WTC11 (cell line): ENCODE measurements around the gene GRK1. TPM values are rescaled to one million over a fixed set of nuclear protein-coding genes. Genes with fewer than 3 reads are reported as not detected.

Experiments used
- ATAC-seq: fragments of 200-7000 bp; cut with Tn5 transposase; 2 replicates; pipeline ENCODE4 v1.10.0; 2021; ENCODE audit warnings: mild to moderate bottlenecking, moderate library complexity
- CTCF ChIA-PET: fragments of 300-600 bp; sonication (Branson Sonifier 250); formaldehyde crosslinking; loops from one replicate; lab custom pipeline; 2021; ENCODE audit warnings: antibody characterized with exemption; lab: Charles Lee
- POLR2A ChIA-PET: fragments of 350-600 bp; sonication (Branson Sonifier 250); formaldehyde crosslinking; loops from one replicate; lab custom pipeline; 2021; ENCODE audit warnings: antibody characterized with exemption; lab: Charles Lee
- DNase-seq: peaks from one replicate; pipeline ENCODE4 v3.0.0; 2021; ENCODE audit warnings: low spot score
- H3K27ac Mint-ChIP-seq: 2 replicates; pipeline ENCODE4 v1.8.0; 2021; ENCODE audit warnings: mixed read lengths
- H3K27me3 Mint-ChIP-seq: 2 replicates; pipeline ENCODE4 v1.8.0; 2021; ENCODE audit warnings: low read depth, mild to moderate bottlenecking, moderate library complexity, mixed read lengths
- H3K36me3 Mint-ChIP-seq: 2 replicates; pipeline ENCODE4 v1.8.0; 2021; ENCODE audit warnings: mixed read lengths
- H3K4me1 Mint-ChIP-seq: 2 replicates; pipeline ENCODE4 v1.8.0; 2022; ENCODE audit warnings: mixed read lengths
- H3K4me3 Mint-ChIP-seq: 2 replicates; pipeline ENCODE4 v1.8.0; 2021; ENCODE audit warnings: mild to moderate bottlenecking, moderate library complexity, mixed read lengths
- H3K9me3 Mint-ChIP-seq: 2 replicates; pipeline ENCODE4 v1.8.0; 2021; ENCODE audit warnings: mixed read lengths
- ATF1 ChIP-seq: sonication (generic); formaldehyde crosslinking; IDR thresholded peaks from 2 replicates; pipeline ENCODE4 v1.8.1; 2023; ENCODE audit warnings: mild to moderate bottlenecking, moderate library complexity, missing genetic modification reagents
- CREB1 ChIP-seq: sonication (generic); formaldehyde crosslinking; IDR thresholded peaks from 2 replicates; pipeline ENCODE4 v1.8.0; 2023; ENCODE audit warnings: mild to moderate bottlenecking, missing genetic modification reagents
- CREM ChIP-seq: sonication (generic); formaldehyde crosslinking; IDR thresholded peaks from 2 replicates; pipeline ENCODE4 v1.8.1; 2022; ENCODE audit warnings: mild to moderate bottlenecking, missing genetic modification reagents, moderate library complexity
- EMX1 ChIP-seq: fragments of 250-450 bp; sonication (Bioruptor Pico); IDR thresholded peaks from 2 replicates; pipeline ENCODE4 v1.8.0; 2021; ENCODE audit warnings: mild to moderate bottlenecking
- FOXK1 ChIP-seq: sonication (generic); formaldehyde crosslinking; IDR thresholded peaks from 2 replicates; pipeline ENCODE4 v1.8.0; 2022; ENCODE audit warnings: mild to moderate bottlenecking, moderate library complexity, missing genetic modification reagents
- JAZF1 ChIP-seq: fragments of 250-450 bp; sonication (Bioruptor Pico); IDR thresholded peaks from 2 replicates; pipeline ENCODE4 v1.9.0; 2021; ENCODE audit warnings: moderate library complexity, mild to moderate bottlenecking, inconsistent platforms
- NFE2L1 ChIP-seq: sonication (generic); formaldehyde crosslinking; IDR thresholded peaks from 2 replicates; pipeline ENCODE4 v1.8.1; 2023; ENCODE audit warnings: missing genetic modification reagents
- NFYB ChIP-seq: sonication (generic); formaldehyde crosslinking; conservative IDR thresholded peaks from 2 replicates; pipeline ENCODE4 v1.8.0; 2022; ENCODE audit warnings: low read depth, missing genetic modification reagents
- NR1H2 ChIP-seq: sonication (generic); formaldehyde crosslinking; IDR thresholded peaks from 2 replicates; pipeline ENCODE4 v1.9.0; 2021; ENCODE audit warnings: mild to moderate bottlenecking, moderate library complexity, missing genetic modification reagents
- RORB ChIP-seq: fragments of 250-450 bp; sonication (Bioruptor Pico); IDR thresholded peaks from 2 replicates; pipeline ENCODE4 v1.9.0; 2021; ENCODE audit warnings: mild to moderate bottlenecking
- SMAD4 ChIP-seq: sonication (generic); formaldehyde crosslinking; IDR thresholded peaks from 2 replicates; pipeline ENCODE4 v1.8.0; 2022; ENCODE audit warnings: mild to moderate bottlenecking, missing genetic modification reagents
- SOX15 ChIP-seq: fragments of 250-450 bp; sonication (Bioruptor Pico); IDR thresholded peaks from 2 replicates; pipeline ENCODE4 v1.9.0; 2021; ENCODE audit warnings: mild to moderate bottlenecking
- TEAD1 ChIP-seq: sonication (generic); formaldehyde crosslinking; IDR thresholded peaks from 2 replicates; pipeline ENCODE4 v1.8.0; 2022; ENCODE audit warnings: mild to moderate bottlenecking, missing genetic modification reagents
- ZNF263 ChIP-seq: sonication (generic); formaldehyde crosslinking; IDR thresholded peaks from 2 replicates; pipeline ENCODE4 v1.8.1; 2022; ENCODE audit warnings: low read depth, mild to moderate bottlenecking, moderate library complexity, missing genetic modification reagents
- ZNF396 ChIP-seq: fragments of 250-450 bp; sonication (Bioruptor Pico); IDR thresholded peaks from 2 replicates; pipeline ENCODE4 v1.8.0; 2021; ENCODE audit warnings: mild to moderate bottlenecking, moderate library complexity, borderline replicate concordance
- total RNA-seq: library from RNA; stranded (reverse); gene quantifications from 3 replicates; pipeline ENCODE4 v1.2.3, GENCODE V29; 2021
- TF ChIP-seq, protein P1 (sequence below): sonication (generic); formaldehyde crosslinking; IDR thresholded peaks from 2 replicates; pipeline ENCODE4 v1.8.0; 2023; ENCODE audit warnings: missing genetic modification reagents
- TF ChIP-seq, protein P2 (sequence below): sonication (generic); formaldehyde crosslinking; IDR thresholded peaks from 2 replicates; pipeline ENCODE4 v1.8.1; 2023; ENCODE audit warnings: mild to moderate bottlenecking, moderate library complexity, missing genetic modification reagents
- TF ChIP-seq, protein P3 (sequence below): fragments of 250-450 bp; sonication (Bioruptor Pico); IDR thresholded peaks from 2 replicates; pipeline ENCODE4 v1.9.0; 2021; ENCODE audit warnings: mild to moderate bottlenecking
- TF ChIP-seq, protein P4 (sequence below): fragments of 250-450 bp; sonication (Bioruptor Pico); IDR thresholded peaks from 2 replicates; pipeline ENCODE4 v1.9.0; 2021; ENCODE audit warnings: moderate library complexity, mild to moderate bottlenecking, inconsistent platforms, borderline replicate concordance
- TF ChIP-seq, protein P5 (sequence below): fragments of 250-450 bp; sonication (Bioruptor Pico); IDR thresholded peaks from 2 replicates; pipeline ENCODE4 v2.1.2; 2022; ENCODE audit warnings: mild to moderate bottlenecking, moderate library complexity

Gene GRK1
- total RNA-seq, 1 experiment from 2014 or later = 0.17 TPM

DNA sequence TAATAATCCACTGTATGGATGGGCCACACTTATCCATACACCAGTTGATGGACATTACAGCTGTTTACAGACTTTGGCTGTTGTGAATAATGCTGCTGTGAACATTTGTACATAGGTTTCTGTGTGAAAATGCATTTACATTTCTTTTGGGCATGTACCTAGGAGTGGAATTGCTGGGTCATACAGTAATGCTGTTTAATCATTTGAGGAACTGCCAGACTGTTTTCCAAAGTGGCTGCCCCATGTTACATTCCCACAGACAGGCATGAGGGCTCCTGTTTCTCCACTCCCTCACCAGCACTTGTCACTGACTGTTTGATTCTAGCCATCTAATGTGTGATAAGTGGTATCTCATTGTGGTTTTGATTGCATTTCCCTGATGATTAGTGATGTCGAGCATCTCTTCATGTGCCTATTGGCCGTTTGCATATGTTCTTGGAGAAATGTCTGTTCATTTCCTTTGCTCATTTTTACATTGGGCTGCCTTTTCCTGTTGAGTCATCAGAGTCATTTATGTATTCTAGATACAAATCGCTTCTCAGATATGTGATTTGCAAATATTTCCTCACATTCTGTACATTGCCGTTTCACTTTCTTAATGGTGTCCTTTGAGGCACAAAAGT is 104.8 kb downstream of the GRK1 start:
- Mint-ChIP-seq H3K27ac (no peak overlapping the region), H3K4me3 (no peak overlapping the region), H3K9me3 (peaks cover 10% of the 10 kb centered on the region), H3K27me3 (no peaks in the 10 kb centered on the region), H3K4me1 (no peaks in the 10 kb centered on the region), H3K36me3 (no peaks in the 10 kb centered on the region; the same call in 1 of the 2 replicates)
- ATAC-seq (no peak), DNase-seq (no peak)
- CTCF ChIA-PET = no interaction called here
- POLR2A ChIA-PET = no interaction called here
- TF ChIP-seq NR1H2 (no peak), ZNF396 (CRISPR knock-in tag) (no peak), NFE2L1 (CRISPR knock-in tag) (no peak), ZNF263 (CRISPR knock-in tag) (no peak), CREM (CRISPR knock-in tag) (no peak), TEAD1 (CRISPR knock-in tag) (no peak), NFYB (CRISPR knock-in tag) (no peak), RORB (no peak), FOXK1 (CRISPR knock-in tag) (no peak), CREB1 (CRISPR knock-in tag) (no peak), ATF1 (CRISPR knock-in tag) (no peak), SMAD4 (CRISPR knock-in tag) (no peak), SOX15 (no peak), EMX1 (no peak), JAZF1 (CRISPR knock-in tag) (no peak)
- TF ChIP-seq, protein P1, sequence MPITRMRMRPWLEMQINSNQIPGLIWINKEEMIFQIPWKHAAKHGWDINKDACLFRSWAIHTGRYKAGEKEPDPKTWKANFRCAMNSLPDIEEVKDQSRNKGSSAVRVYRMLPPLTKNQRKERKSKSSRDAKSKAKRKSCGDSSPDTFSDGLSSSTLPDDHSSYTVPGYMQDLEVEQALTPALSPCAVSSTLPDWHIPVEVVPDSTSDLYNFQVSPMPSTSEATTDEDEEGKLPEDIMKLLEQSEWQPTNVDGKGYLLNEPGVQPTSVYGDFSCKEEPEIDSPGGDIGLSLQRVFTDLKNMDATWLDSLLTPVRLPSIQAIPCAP (CRISPR knock-in tag) = no peak
- TF ChIP-seq, protein P2, sequence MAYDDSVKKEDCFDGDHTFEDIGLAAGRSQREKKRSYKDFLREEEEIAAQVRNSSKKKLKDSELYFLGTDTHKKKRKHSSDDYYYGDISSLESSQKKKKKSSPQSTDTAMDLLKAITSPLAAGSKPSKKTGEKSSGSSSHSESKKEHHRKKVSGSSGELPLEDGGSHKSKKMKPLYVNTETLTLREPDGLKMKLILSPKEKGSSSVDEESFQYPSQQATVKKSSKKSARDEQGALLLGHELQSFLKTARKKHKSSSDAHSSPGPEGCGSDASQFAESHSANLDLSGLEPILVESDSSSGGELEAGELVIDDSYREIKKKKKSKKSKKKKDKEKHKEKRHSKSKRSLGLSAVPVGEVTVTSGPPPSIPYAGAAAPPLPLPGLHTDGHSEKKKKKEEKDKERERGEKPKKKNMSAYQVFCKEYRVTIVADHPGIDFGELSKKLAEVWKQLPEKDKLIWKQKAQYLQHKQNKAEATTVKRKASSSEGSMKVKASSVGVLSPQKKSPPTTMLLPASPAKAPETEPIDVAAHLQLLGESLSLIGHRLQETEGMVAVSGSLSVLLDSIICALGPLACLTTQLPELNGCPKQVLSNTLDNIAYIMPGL (CRISPR knock-in tag) = no peak
- TF ChIP-seq, protein P3, sequence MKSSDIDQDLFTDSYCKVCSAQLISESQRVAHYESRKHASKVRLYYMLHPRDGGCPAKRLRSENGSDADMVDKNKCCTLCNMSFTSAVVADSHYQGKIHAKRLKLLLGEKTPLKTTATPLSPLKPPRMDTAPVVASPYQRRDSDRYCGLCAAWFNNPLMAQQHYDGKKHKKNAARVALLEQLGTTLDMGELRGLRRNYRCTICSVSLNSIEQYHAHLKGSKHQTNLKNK (CRISPR knock-in tag) = no peak
- TF ChIP-seq, protein P4, sequence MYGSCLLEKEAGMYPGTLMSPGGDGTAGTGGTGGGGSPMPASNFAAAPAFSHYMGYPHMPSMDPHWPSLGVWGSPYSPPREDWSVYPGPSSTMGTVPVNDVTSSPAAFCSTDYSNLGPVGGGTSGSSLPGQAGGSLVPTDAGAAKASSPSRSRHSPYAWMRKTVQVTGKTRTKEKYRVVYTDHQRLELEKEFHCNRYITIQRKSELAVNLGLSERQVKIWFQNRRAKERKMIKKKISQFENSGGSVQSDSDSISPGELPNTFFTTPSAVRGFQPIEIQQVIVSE (CRISPR knock-in tag) = no peak

DNA sequence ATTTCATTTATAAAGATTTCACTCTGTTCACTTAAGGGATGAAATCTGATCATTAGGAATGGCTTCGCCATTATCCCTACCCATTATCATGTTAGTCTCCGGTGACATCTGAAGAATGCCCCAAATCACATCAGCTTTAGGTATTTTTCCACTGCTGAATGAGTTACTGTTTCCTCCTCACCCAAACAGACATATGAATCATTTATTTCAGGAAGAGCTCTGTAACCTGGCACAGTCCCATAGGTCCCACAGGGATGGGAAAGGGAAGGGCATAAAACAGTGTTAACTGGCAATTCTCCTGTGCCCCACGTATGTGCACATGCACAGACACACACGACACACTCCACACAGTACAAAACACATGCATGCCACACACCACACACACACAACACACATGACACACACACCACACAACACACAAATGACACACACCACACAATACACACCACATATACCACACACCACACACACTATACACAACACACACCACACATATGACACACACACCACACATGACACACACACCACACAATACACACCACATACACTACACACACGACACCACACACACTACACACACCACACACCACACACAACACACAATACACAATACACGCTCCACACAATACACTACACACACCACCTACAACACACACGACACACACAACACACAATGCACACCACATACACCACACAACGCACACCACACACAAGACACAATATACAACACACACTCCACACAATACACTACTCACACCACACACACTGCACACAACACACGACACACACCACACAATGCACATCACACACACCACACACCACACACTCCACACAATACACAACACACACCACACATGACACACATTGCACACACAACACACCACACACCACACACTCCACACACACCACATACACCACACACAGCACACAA is 107.4 kb downstream of the GRK1 start:
- Mint-ChIP-seq H3K36me3 (no peaks in the 10 kb centered on the region; the same call in 1 of the 2 replicates), H3K9me3 (peaks cover 10% of the 10 kb centered on the region), H3K4me1 (no peaks in the 10 kb centered on the region), H3K27ac (no peak overlapping the region), H3K4me3 (no peak overlapping the region), H3K27me3 (no peaks in the 10 kb centered on the region; the same call in 1 of the 2 replicates)
- DNase-seq = no peak
- POLR2A ChIA-PET = interaction anchor here (0.6 kb wide), 1 partner anchor 160 kb away, joined by 3 read pairs; no protein-coding TSS in a partner anchor
- TF ChIP-seq, protein P5, sequence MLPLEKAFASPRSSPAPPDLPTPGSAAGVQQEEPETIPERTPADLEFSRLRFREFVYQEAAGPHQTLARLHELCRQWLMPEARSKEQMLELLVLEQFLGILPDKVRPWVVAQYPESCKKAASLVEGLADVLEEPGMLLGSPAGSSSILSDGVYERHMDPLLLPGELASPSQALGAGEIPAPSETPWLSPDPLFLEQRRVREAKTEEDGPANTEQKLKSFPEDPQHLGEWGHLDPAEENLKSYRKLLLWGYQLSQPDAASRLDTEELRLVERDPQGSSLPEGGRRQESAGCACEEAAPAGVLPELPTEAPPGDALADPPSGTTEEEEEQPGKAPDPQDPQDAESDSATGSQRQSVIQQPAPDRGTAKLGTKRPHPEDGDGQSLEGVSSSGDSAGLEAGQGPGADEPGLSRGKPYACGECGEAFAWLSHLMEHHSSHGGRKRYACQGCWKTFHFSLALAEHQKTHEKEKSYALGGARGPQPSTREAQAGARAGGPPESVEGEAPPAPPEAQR = no peak
- TF ChIP-seq NFE2L1 (CRISPR knock-in tag) = 0 out of 2 replicates have a peak, but pooled peaks have one; percentile 43
- TF ChIP-seq, protein P3 (CRISPR knock-in tag) = no peak
- CTCF ChIA-PET = no interaction called here
- no peak for ATAC-seq
